Uterus (tissue), 2 donors: ENCODE measurements around the gene DMXL1.

ENCODE experiments used
- CTCF ChIP-seq, 4 experiments: fragments of 200-600 bp in 2 of 4; fragments of 450-650 bp in 2 of 4; sonication (generic) in 2 of 4; IDR thresholded peaks; one replicate each; pipeline ENCODE4 v1.5.1; 2016 to 2019; ENCODE audit warnings: antibody characterized with exemption in 4 of 4, mild to moderate bottlenecking in 2 of 4, moderate library complexity in 1 of 4
- POLR2A ChIP-seq, 2 donors: fragments of 450-650 bp; IDR thresholded peaks; one replicate each; pipeline ENCODE4 v1.6.1; 2016; ENCODE audit warnings: antibody characterized with exemption in 2 of 2, mild to moderate bottlenecking in 1 of 2, moderate library complexity in 1 of 2

GRCh38 chr5:119291877-119292276 lies 221.0 kb downstream of the DMXL1 start:
- no peak for TF ChIP-seq CTCF (IDR thresholded peaks at IDR 0.05)
- TF ChIP-seq POLR2A (IDR thresholded peaks at IDR 0.05): no peak
